Vagina (tissue), 2 donors: ENCODE data around the gene BAZ1B. TPM values are rescaled to one million over a fixed set of nuclear protein-coding genes. Genes with fewer than 3 reads are reported as not detected.
"Not testable (repeated sequence)": the region's sequence is repeated elsewhere in the genome, so short reads cannot be mapped to it uniquely, and the experiment has no call there.

Experiments
- DNase-seq, 2 donors: peaks; one replicate each; pipeline ENCODE4 v3.0.0-alpha.2; 2017; ENCODE audit errors: extremely low spot score in 2 of 2
- H3K27ac ChIP-seq: fragments of 200-600 bp; sonication (generic); one replicate; pipeline ENCODE4 v1.5.1; 2019
- H3K27me3 ChIP-seq: fragments of 200-600 bp; sonication (generic); one replicate; pipeline ENCODE4 v1.5.1; 2019
- H3K36me3 ChIP-seq, 2 donors: fragments of 200-600 bp; sonication (generic); one replicate each; pipeline ENCODE4 v1.5.1; 2017 to 2019
- H3K4me1 ChIP-seq: fragments of 200-600 bp; sonication (generic); one replicate; pipeline ENCODE4 v1.5.1; 2019
- H3K4me3 ChIP-seq, 2 donors: fragments of 200-600 bp; sonication (generic); 1 replicate in 1 of 2; 2 replicates in 1 of 2; pipeline ENCODE4 v1.5.1; 2016 to 2019
- H3K9me3 ChIP-seq: fragments of 200-600 bp; sonication (generic); one replicate; pipeline ENCODE4 v1.5.1; 2019
- CTCF ChIP-seq, 3 experiments: fragments of 450-650 bp in 2 of 3; fragments of 200-600 bp in 1 of 3; sonication (generic) in 1 of 3; IDR thresholded peaks; one replicate each; pipeline ENCODE4 v1.5.1; 2017 to 2019; ENCODE audit warnings: antibody characterized with exemption in 3 of 3, mild to moderate bottlenecking in 2 of 3, moderate library complexity in 2 of 3
- POLR2A ChIP-seq, 2 donors: fragments of 450-650 bp; IDR thresholded peaks; one replicate each; pipeline ENCODE4 v1.6.1; 2017; ENCODE audit warnings: antibody characterized with exemption in 2 of 2, mild to moderate bottlenecking in 2 of 2, moderate library complexity in 2 of 2
- POLR2AphosphoS5 ChIP-seq, 2 donors: sonication (generic); formaldehyde crosslinking; IDR thresholded peaks; one replicate each; pipeline ENCODE4 v1.9.0; 2017; ENCODE audit warnings: antibody characterized with exemption in 2 of 2, mild to moderate bottlenecking in 2 of 2, low read depth in 1 of 2; ENCODE audit not compliant: insufficient read depth in 1 of 2
- intact Hi-C: fragments of 100-400 bp; cut with DNase I; formaldehyde crosslinking; loops from one replicate; pipeline ENCODE4 v1.15.1; 2023
- total RNA-seq: library from RNA; depleted of rRNA; stranded (reverse); fragments of >200 nt; gene quantifications from one replicate; pipeline ENCODE4 v1.2.3, GENCODE V29; 2016

The BAZ1B gene
- total RNA-seq, 1 donor from 2014 or later: 45.4 TPM

GRCh38 chr7:73425356-73425983 is 96.6 kb downstream of the BAZ1B start:
- Histone ChIP-seq H3K4me3 (no peak overlapping the region), H3K9me3 (no peaks in the 10 kb centered on the region), H3K4me1 (peaks cover 12% of the 10 kb centered on the region), H3K36me3 (no peaks in the 10 kb centered on the region), H3K27me3 (no peaks in the 10 kb centered on the region), H3K27ac (no peak overlapping the region)
- no peak for DNase-seq
- TF ChIP-seq CTCF (IDR thresholded peaks at IDR 0.05) (no peak), POLR2A (IDR thresholded peaks at IDR 0.05) (no peak), POLR2AphosphoS5 (IDR thresholded peaks at IDR 0.05; ENCODE audit: insufficient read depth in 1 of 2, low read depth in 1 of 2) (no peak)
- intact Hi-C loops: no loop called here

GRCh38 chr7:73424489-73424885 is 97.6 kb downstream of the BAZ1B start:
- H3K27me3 ChIP-seq: no peaks in the 10 kb centered on the region
- H3K4me1 ChIP-seq: peaks cover 12% of the 10 kb centered on the region
- DNase-seq: no peak
- H3K4me3 ChIP-seq: peak overlapping the region; percentile 6 to 29
- H3K9me3 ChIP-seq: no peaks in the 10 kb centered on the region
- H3K27ac ChIP-seq: peak overlapping the region; percentile 56
- no peak for TF ChIP-seq CTCF (IDR thresholded peaks at IDR 0.05)
- TF ChIP-seq POLR2AphosphoS5 (IDR thresholded peaks at IDR 0.05; ENCODE audit: insufficient read depth in 1 of 2, low read depth in 1 of 2): no peak
- TF ChIP-seq POLR2A (IDR thresholded peaks at IDR 0.05): no peak
- no peaks in the 10 kb centered on the region for H3K36me3 ChIP-seq
- intact Hi-C loops: no loop called here

GRCh38 chr7:73423519-73424488 is 98.3 kb downstream of the BAZ1B start:
- no peak for DNase-seq
- TF ChIP-seq CTCF (IDR thresholded peaks at IDR 0.05) (no peak), POLR2AphosphoS5 (IDR thresholded peaks at IDR 0.05; ENCODE audit: insufficient read depth in 1 of 2, low read depth in 1 of 2) (no peak), POLR2A (IDR thresholded peaks at IDR 0.05) (no peak)
- Histone ChIP-seq H3K9me3 (no peaks in the 10 kb centered on the region), H3K27me3 (no peaks in the 10 kb centered on the region), H3K4me3 (peak overlapping the region; percentile 6 to 29), H3K27ac (peak overlapping the region; percentile 56), H3K4me1 (peaks cover 12% of the 10 kb centered on the region), H3K36me3 (no peaks in the 10 kb centered on the region)
- intact Hi-C loops: no loop called here

- H3K27ac ChIP-seq, DNase-seq, intact Hi-C loops, H3K9me3 ChIP-seq, H3K4me3 ChIP-seq, H3K27me3 ChIP-seq, H3K36me3 ChIP-seq: not testable (repeated sequence)
- peaks cover 12% of the 10 kb centered on the region for H3K4me1 ChIP-seq
These were observed 101.5 kb downstream of the BAZ1B start for GRCh38 chr7:73420610-73421009.

GRCh38 chr7:73420016-73420415 is 102.1 kb downstream of the BAZ1B start:
- intact Hi-C loops: not testable (repeated sequence)

More at GRCh38 chr7:73420016-73420415, 102.1 kb downstream of the BAZ1B start:
- DNase-seq, H3K4me3 ChIP-seq, H3K9me3 ChIP-seq, H3K27me3 ChIP-seq, H3K27ac ChIP-seq, H3K36me3 ChIP-seq: not testable (repeated sequence)
- peaks cover 12% of the 10 kb centered on the region for H3K4me1 ChIP-seq
